RWPE1 (cell line): Measurements from ENCODE around the gene PRLR.

Experiments used
- CTCF ChIA-PET: fragments of 350-600 bp; sonication (Branson Sonifier 250); formaldehyde crosslinking; extraction: SDS; loops from one replicate; lab custom pipeline; 2021; lab: Yijun Ruan, JAX
- POLR2A ChIA-PET: fragments of 400-600 bp; formaldehyde crosslinking; extraction: SDS; loops from one replicate; lab custom pipeline; 2020; ENCODE audit warnings: antibody characterized with exemption; ENCODE audit not compliant: low non-redundant PET; lab: Yijun Ruan, JAX
- DNase-seq: peaks from one replicate; pipeline ENCODE4 v3.0.0; 2012; ENCODE audit warnings: low spot score
- H3K27ac ChIP-seq: fragments of 450-650 bp; 2 replicates; pipeline ENCODE4 v1.5.1; 2017
- TF ChIP-seq, protein P1 (sequence below): fragments of 450-650 bp; conservative IDR thresholded peaks from 2 replicates; pipeline ENCODE4 v1.5.1; 2017; ENCODE audit warnings: low read depth, mild to moderate bottlenecking

PRLR gene

DNA sequence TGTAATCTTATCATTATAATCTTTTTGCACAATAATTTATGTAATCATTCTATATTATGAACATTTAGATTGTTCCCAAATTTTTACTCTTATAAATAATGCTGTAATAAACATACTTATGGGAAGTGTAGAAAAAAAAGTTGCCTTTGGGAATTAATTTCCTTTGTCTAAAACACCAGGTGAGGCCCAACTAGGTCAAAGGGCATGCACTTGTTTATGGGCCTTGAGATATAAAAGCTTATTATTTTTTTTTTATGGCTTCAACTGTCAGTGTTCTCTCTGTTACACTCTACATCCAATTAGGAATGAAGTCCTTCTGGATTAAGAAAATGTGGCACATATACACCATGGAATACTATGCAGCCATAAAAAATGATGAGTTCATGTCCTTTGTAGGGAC, 6.5 kb upstream of the PRLR start:
- ChIA-PET POLR2A (no interaction called here), CTCF (no interaction called here)
- no peak overlapping the region for H3K27ac ChIP-seq
- TF ChIP-seq, protein P1, sequence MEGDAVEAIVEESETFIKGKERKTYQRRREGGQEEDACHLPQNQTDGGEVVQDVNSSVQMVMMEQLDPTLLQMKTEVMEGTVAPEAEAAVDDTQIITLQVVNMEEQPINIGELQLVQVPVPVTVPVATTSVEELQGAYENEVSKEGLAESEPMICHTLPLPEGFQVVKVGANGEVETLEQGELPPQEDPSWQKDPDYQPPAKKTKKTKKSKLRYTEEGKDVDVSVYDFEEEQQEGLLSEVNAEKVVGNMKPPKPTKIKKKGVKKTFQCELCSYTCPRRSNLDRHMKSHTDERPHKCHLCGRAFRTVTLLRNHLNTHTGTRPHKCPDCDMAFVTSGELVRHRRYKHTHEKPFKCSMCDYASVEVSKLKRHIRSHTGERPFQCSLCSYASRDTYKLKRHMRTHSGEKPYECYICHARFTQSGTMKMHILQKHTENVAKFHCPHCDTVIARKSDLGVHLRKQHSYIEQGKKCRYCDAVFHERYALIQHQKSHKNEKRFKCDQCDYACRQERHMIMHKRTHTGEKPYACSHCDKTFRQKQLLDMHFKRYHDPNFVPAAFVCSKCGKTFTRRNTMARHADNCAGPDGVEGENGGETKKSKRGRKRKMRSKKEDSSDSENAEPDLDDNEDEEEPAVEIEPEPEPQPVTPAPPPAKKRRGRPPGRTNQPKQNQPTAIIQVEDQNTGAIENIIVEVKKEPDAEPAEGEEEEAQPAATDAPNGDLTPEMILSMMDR: no peak
- DNase-seq: no peak

DNA sequence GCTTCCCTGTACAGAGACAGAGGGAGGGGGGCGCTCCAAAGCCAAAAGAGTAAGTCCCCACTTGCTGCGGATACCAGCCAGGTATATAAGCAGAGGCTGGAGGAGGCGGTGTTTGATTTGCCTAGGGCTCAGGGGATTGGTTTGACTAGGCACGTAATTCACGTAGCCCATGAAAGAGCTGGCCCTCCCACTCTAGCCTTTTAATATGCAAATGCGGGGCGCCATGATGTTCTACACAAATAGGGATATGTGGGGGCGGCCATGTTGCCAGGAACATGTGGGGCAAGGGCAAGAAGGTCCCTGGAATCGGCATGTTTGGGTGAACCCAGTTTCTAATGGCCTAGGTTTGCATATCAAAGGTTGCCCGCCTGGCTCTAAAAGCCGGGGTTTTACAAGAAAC, 3.3 kb upstream of the PRLR start:
- ChIA-PET POLR2A (no interaction called here), CTCF (no interaction called here)
- TF ChIP-seq, protein P1: no peak
- DNase-seq: no peak
- H3K27ac ChIP-seq: no peak overlapping the region

DNA sequence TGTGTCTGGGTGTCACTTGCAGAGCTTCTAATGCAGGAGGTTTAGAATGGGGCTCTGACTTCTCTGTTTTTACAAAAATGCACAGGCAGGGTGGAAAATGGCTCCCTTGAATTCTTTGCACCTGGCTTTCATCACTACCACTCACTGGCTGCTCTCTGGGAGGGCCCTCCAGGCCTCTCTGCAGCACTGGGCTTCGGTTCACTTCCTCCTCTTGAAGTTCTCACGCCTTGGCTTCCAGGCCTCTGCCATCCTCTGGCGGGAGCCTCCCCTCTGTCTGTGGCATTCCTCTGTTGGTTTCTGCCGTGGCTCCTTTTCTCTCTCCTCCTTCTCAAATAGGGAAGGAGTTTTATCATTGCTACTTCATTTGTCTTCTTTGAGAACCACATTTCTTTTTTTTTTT, 2.8 kb upstream of the PRLR start:
- TF ChIP-seq, protein P1: no peak
- DNase-seq: no peak
- ChIA-PET CTCF (no interaction called here), POLR2A (no interaction called here)
- H3K27ac ChIP-seq: no peak overlapping the region

DNA sequence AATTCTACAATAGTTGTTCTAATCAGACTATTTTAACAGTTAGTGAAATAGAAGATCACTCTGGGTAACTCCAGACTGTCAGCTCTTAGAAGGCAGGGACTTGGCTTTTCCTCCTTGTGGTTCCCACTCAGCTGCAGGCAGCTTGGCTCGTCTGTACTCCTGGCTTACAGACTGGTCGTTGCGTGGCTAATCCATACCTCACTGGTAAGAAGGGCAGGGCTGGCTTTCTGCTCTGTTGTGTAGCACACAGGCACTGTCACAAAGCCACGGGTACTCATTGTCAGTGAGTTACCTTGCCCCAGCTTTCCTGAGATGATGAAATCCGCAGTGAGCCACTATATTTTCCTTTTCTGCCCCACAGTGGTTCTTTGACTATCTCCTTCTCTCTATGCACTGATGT, 1.8 kb upstream of the PRLR start:
- DNase-seq: no peak
- no peak overlapping the region for H3K27ac ChIP-seq
- TF ChIP-seq, protein P1: no peak
- ChIA-PET CTCF (no interaction called here), POLR2A (no interaction called here)

DNA sequence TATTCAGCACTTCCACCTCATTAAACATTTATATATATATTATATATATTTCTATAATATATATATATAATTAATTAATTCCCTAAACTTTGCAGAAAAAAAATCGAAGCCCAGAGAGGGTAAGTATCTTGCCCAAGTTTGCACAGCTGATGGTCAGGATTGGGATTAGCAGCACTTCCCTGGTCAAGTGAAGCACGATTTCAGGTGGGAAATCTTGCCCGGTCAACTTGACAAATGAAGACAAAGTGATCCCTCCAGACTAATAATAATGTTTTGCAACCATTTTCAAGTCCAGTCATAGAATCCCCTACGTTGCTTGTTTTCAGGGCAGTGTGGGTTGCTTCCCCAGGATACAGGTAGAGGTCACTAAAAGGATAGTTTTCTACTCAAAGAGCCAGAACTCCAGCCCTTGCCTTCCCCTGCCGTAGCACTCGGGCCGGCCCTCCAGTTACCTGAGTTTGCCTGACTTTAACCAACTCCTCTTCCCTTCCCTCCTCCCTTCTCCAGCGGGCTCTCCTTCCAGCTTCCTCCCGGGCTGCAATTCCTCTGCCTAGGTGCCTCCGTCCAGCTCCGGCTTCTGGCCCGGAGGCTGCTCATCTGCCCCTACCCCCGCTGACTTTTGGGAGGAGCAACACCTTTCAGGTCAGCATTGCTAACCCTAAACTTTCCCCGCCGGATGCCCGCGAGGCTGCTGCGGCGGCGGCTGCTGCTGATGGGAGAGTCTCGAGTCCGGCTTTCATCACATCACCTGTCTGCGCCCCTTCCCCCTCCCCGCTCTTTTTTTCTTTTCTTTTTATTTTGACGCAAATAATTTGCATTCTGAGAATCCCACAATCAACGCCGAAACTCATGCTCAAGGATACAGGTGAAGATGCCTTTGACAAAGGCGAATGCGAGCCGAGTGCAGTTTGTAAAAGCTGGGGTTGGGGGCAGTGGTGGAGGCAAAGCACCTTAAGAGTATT, 930 bp downstream of the PRLR start:
- no peak overlapping the region for H3K27ac ChIP-seq
- TF ChIP-seq, protein P1: no peak
- CTCF ChIA-PET: interaction anchor here (0.6 to 1.2 kb wide), 6 partner anchors 12 to 355 kb away, joined by 3 to 8 read pairs (median 3); no protein-coding TSS in a partner anchor

DNA sequence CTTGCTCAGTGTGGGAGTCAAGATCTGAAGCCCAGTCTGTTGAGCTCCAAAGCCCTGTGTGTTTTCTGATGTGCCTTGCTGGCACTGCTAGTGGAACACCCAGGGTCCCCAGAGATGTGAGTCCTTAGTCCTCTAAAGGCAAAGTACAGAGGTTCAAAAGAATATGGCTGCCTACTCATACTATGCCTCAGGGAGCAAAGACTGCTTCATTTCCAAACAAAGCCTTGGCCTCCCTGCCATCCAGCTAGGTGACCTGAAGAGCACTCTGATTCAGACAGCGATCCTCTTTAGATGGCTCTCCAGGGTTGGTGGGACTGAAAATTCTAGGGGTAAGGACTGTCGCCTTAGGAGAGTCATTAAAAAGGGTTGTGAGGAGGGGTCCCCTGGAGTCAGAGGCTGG, 2.0 kb downstream of the PRLR start:
- CTCF ChIA-PET: interaction anchor here (0.7 kb wide), 1 partner anchor 1821 kb away, joined by 3 read pairs; no protein-coding TSS in a partner anchor
- no peak for DNase-seq
- POLR2A ChIA-PET: no interaction called here
- TF ChIP-seq, protein P1: no peak
- no peak overlapping the region for H3K27ac ChIP-seq

More for the DNA sequence above, 930 bp downstream of the PRLR start:
- POLR2A ChIA-PET: no interaction called here
- DNase-seq: peak; percentile 44
